GM18505 (cell line): ENCODE measurements around the gene FRMPD2.

Source experiments
- ATAC-seq: cut with Tn5 transposase; IDR thresholded peaks from one replicate; pipeline ENCODE4 v1.9.1; 2021; ENCODE audit not compliant: unreplicated experiment
- POLR2A ChIP-seq: IDR thresholded peaks from 4 replicates; pipeline ENCODE4 v1.6.1; 2011; ENCODE audit warnings: borderline replicate concordance; ENCODE audit not compliant: insufficient read depth, insufficient read length; ENCODE audit errors: extremely low read depth

FRMPD2 gene

GRCh38 chr10:48279081-48279751 lies 4.7 kb upstream of the FRMPD2 start:
- TF ChIP-seq POLR2A: peak; percentile 27
- peak; percentile 87 for ATAC-seq

GRCh38 chr10:48277093-48277492 lies 2.6 kb upstream of the FRMPD2 start:
- no peak for ATAC-seq
- TF ChIP-seq POLR2A: no peak

- TF ChIP-seq POLR2A: no peak
- ATAC-seq: no peak
Measured at GRCh38 chr10:48273741-48274140, 755 bp downstream of the FRMPD2 start.

- ATAC-seq: no peak
- no peak for TF ChIP-seq POLR2A
Measured at GRCh38 chr10:48272682-48273081, 1.8 kb downstream of the FRMPD2 start.

- no peak for ATAC-seq
- TF ChIP-seq POLR2A: no peak
Measured at GRCh38 chr10:48271047-48271730, 3.3 kb downstream of the FRMPD2 start.

GRCh38 chr10:48266528-48266927 lies 8.0 kb downstream of the FRMPD2 start:
- no peak for TF ChIP-seq POLR2A
- ATAC-seq: no peak

GRCh38 chr10:48258105-48258504 lies 16.4 kb downstream of the FRMPD2 start:
- no peak for ATAC-seq
- no peak for TF ChIP-seq POLR2A

- ATAC-seq: no peak
- TF ChIP-seq POLR2A: no peak
Measured at GRCh38 chr10:48257407-48257961, 17.0 kb downstream of the FRMPD2 start.

GRCh38 chr10:48255722-48256121 lies 18.8 kb downstream of the FRMPD2 start:
- no peak for TF ChIP-seq POLR2A
- ATAC-seq: no peak

GRCh38 chr10:48254750-48255512 lies 19.6 kb downstream of the FRMPD2 start:
- no peak for ATAC-seq
- no peak for TF ChIP-seq POLR2A

- ATAC-seq: no peak
- TF ChIP-seq POLR2A: no peak
Measured at GRCh38 chr10:48253970-48254657, 20.4 kb downstream of the FRMPD2 start.

- TF ChIP-seq POLR2A: no peak
- ATAC-seq: no peak
Measured at GRCh38 chr10:48252354-48252650, 22.2 kb downstream of the FRMPD2 start.

GRCh38 chr10:48251525-48252353 lies 22.8 kb downstream of the FRMPD2 start:
- ATAC-seq: no peak

GRCh38 chr10:48251152-48251524 lies 23.4 kb downstream of the FRMPD2 start:
- ATAC-seq: no peak
- TF ChIP-seq POLR2A: no peak

More at GRCh38 chr10:48251525-48252353, 22.8 kb downstream of the FRMPD2 start:
- TF ChIP-seq POLR2A: no peak
